Sigmoid colon (tissue), 4 donors: ENCODE data around the gene RBCK1.

Experiments used
- CTCF ChIP-seq, 4 experiments: fragments of 450-650 bp in 3 of 4; fragments of 200-600 bp in 1 of 4; IDR thresholded peaks; one replicate each; pipeline ENCODE4 v1.5.1; 2016 to 2019; ENCODE audit warnings: antibody characterized with exemption in 4 of 4, mild to moderate bottlenecking in 3 of 4, moderate library complexity in 2 of 4
- POLR2AphosphoS5 ChIP-seq, 4 donors: sonication (generic); formaldehyde crosslinking; IDR thresholded peaks; one replicate each; pipeline ENCODE4 v1.6.1; 2017; ENCODE audit warnings: antibody characterized with exemption in 4 of 4

- TF ChIP-seq CTCF (IDR thresholded peaks at IDR 0.05): no peak
- TF ChIP-seq POLR2AphosphoS5 (IDR thresholded peaks at IDR 0.05): no peak
These were observed 49.1 kb upstream of the RBCK1 start for GRCh38 chr20:358891-359555.
